Heart left ventricle (tissue), 16 donors: ENCODE data around the gene RNF133. TPM values are rescaled to one million over a fixed set of nuclear protein-coding genes. Genes with fewer than 3 reads are reported as not detected.

Experiments
- ATAC-seq, 4 donors: fragments of 200-7000 bp; cut with Tn5 transposase; one replicate each; pipeline ENCODE4 v1.9.1; 2020 to 2022; ENCODE audit warnings: moderate library complexity in 4 of 4, mild to moderate bottlenecking in 3 of 4, moderate number of reproducible peaks in 1 of 4
- DNase-seq, 5 donors: peaks; one replicate each; pipeline ENCODE4 v3.0.0-alpha.2; 2020
- H3K27ac ChIP-seq, 12 donors: fragments of 200-600 bp; sonication (generic) in 4 of 12; one replicate each; pipeline versions ENCODE4 v1.5.0 to v1.8.0; 2016 to 2022; ENCODE audit warnings: mild to moderate bottlenecking in 2 of 12
- H3K27me3 ChIP-seq, 9 donors: fragments of 200-600 bp; sonication (generic) in 2 of 9; one replicate each; pipeline versions ENCODE4 v1.5.1 to v1.8.0; 2016 to 2022; ENCODE audit warnings: mild to moderate bottlenecking in 3 of 9
- H3K36me3 ChIP-seq, 9 donors: fragments of 200-600 bp; sonication (generic) in 2 of 9; one replicate each; pipeline versions ENCODE4 v1.5.0 to v1.8.0; 2018 to 2022; ENCODE audit warnings: mild to moderate bottlenecking in 2 of 9
- H3K4me1 ChIP-seq, 12 donors: fragments of 200-600 bp; sonication (generic) in 4 of 12; one replicate each; pipeline versions ENCODE4 v1.5.0 to v1.8.0; 2016 to 2022; ENCODE audit warnings: mild to moderate bottlenecking in 3 of 12
- H3K4me3 ChIP-seq, 12 donors: fragments of 200-600 bp; sonication (generic) in 4 of 12; one replicate each; pipeline versions ENCODE4 v1.5.0 to v1.8.0; 2017 to 2022; ENCODE audit warnings: mild to moderate bottlenecking in 9 of 12, moderate library complexity in 4 of 12
- H3K9me3 ChIP-seq, 12 donors: fragments of 200-600 bp; sonication (generic) in 4 of 12; one replicate each; pipeline versions ENCODE4 v1.5.0 to v1.8.0; 2016 to 2022; ENCODE audit warnings: mild to moderate bottlenecking in 1 of 12
- POLR2A ChIP-seq, 2 donors: fragments of 450-650 bp; IDR thresholded peaks; one replicate each; pipeline ENCODE4 v1.6.1; 2017; ENCODE audit warnings: antibody characterized with exemption in 2 of 2, mild to moderate bottlenecking in 2 of 2, moderate library complexity in 2 of 2
- WGBS, 4 donors: extraction: QIAGEN DNeasy Blood & Tissue Kit in 2 of 4; methylation state at CpG; one replicate each; pipeline versions ENCODE4 v1.1.5 to v1.1.7; 2013 to 2018; 5-methylcytosine and 5-hydroxymethylcytosine counted together
- intact Hi-C, 10 donors: fragments of 100-400 bp; cut with DNase I; formaldehyde crosslinking; loops; one replicate each; pipeline versions ENCODE4 v1.11.1 to v1.14.2; 2022
- polyA plus RNA-seq, 2 donors: library from polyadenylated mRNA; stranded (reverse); fragments of 200-250 nt; gene quantifications; one replicate each; pipeline ENCODE4 v1.2.3, GENCODE V29; 2013
- total RNA-seq, 9 donors: library from RNA; depleted of rRNA in 2 of 9; stranded (reverse); fragments of >200 nt in 2 of 9; fragmentation: NEBNext Ultra II Directional in 3 of 9; extraction: Animal tissue kit (Norgen Biotek cat#: 25700) in 3 of 9; gene quantifications; one replicate each; pipeline versions ENCODE4 v1.1.0 to v1.2.4, GENCODE V29; 2016 to 2023
- TF ChIP-seq, protein P1 (sequence below), 12 donors: fragments of 200-600 bp; sonication (generic) in 4 of 12; IDR thresholded peaks; one replicate each; pipeline versions ENCODE4 v1.5.0 to v1.8.0; 2018 to 2022; ENCODE audit warnings: antibody characterized with exemption in 12 of 12, mild to moderate bottlenecking in 5 of 12
- donor health status: ischemic (EF 13 %, LVEDD 7.1; RV severe dilation, severe dysfunction).
- donor health status: healthy with polysubstance abuse.
- donor health status: DM: no; HTN: yes; CAD: no.
- donor health status: DM: no; HTN: no; CAD: no.
- donor health status: ischemic (EF 25% LVEDD 6.9; RV normal size, moderate dysfunction).
- donor health status: ischemic (EF 25% LVEDD 5.7; RV mildly dilated, moderate dysfunction).
- donor health status: healthy.
- donor health status: DM: yes; HTN: yes; CAD: no.
- donor health status: ischemic (EF 35%, LVEDD 5.7; RV mildly dilated, moderate dysfunction).
- donor health status: nonischemic (EF 11% LVEDD 7.7; RV severe dilation, severe dysfunction).
- donor health status: DM: yes; HTN: yes; CAD: no.
- donor health status: PGD.
- donor health status: ischemic (EF 29% LVEDD 5.4; RV normal size, mild dysfunction).
- donor health status: nonischemic (EF 23%, LVEDD 6.1; RV moderate dilation, normal function).

Gene RNF133
- total and polyA plus RNA-seq, 11 donors, result 0.06 to 0.69 (median 0.29) TPM; not detected in 4

DNA sequence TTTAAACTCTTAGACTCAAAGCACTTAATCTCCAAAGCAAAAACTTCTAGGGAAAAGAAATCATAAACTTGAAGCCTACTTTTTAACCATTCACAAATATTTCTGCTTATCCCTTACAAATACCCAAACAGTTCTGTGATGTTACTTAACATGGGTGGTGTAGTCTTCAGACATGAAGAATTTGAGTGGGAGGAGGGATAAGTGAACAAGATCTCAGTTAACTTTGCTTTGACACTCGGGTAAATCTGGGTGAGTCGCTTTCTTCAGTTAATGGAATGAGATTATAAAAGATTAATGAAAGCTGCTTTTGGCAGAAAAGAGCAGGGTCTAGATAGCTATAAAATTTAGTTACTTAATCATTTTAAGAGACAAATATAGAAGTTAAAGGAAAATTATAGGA, 47.5 kb downstream of the RNF133 start:
- Histone ChIP-seq H3K36me3 (no peaks in the 10 kb centered on the region), H3K4me1 (peaks cover 0 to 6% (median 0%) of the 10 kb centered on the region in 12 donors), H3K9me3 (no peaks in the 10 kb centered on the region), H3K4me3 (no peak overlapping the region), H3K27me3 (no peaks in the 10 kb centered on the region), H3K27ac (no peak overlapping the region)
- DNase-seq (no peak), ATAC-seq (no peak)
- 66 to 78% (median 70%) methylated on average over 2 of the region's 2 CpGs for WGBS, 4 donors
- intact Hi-C loops, result no loop called here
- TF ChIP-seq, protein P1, sequence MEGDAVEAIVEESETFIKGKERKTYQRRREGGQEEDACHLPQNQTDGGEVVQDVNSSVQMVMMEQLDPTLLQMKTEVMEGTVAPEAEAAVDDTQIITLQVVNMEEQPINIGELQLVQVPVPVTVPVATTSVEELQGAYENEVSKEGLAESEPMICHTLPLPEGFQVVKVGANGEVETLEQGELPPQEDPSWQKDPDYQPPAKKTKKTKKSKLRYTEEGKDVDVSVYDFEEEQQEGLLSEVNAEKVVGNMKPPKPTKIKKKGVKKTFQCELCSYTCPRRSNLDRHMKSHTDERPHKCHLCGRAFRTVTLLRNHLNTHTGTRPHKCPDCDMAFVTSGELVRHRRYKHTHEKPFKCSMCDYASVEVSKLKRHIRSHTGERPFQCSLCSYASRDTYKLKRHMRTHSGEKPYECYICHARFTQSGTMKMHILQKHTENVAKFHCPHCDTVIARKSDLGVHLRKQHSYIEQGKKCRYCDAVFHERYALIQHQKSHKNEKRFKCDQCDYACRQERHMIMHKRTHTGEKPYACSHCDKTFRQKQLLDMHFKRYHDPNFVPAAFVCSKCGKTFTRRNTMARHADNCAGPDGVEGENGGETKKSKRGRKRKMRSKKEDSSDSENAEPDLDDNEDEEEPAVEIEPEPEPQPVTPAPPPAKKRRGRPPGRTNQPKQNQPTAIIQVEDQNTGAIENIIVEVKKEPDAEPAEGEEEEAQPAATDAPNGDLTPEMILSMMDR (IDR thresholded peaks at IDR 0.05), result no peak
- TF ChIP-seq POLR2A (IDR thresholded peaks at IDR 0.05), result no peak

Other genes starting within 250 kb of the RNF133 start
- under 1 TPM in 3 of 9 donors, not detected in 6; 0.20 to 0.40 (median 0.29) TPM for gene RNF148, start 3.8 kb upstream of the RNF133 start, total RNA-seq
- gene RNF148, start 3.8 kb upstream of the RNF133 start, polyA plus RNA-seq, result under 1 TPM; 0.08 to 0.19 TPM
- gene CADPS2, start 187.3 kb upstream of the RNF133 start, total RNA-seq, result 10 to 100 TPM in 5 of 9 donors, 1 to 10 TPM in 4; 6.5 to 29.0 (median 10.3) TPM
- gene CADPS2, start 187.3 kb upstream of the RNF133 start, polyA plus RNA-seq, result 10 to 100 TPM in 1 of 2 donors, 1 to 10 TPM in 1; 6.8 to 18.9 TPM